ENCODE measurements around the gene SPR.

The SPR gene

DNA sequence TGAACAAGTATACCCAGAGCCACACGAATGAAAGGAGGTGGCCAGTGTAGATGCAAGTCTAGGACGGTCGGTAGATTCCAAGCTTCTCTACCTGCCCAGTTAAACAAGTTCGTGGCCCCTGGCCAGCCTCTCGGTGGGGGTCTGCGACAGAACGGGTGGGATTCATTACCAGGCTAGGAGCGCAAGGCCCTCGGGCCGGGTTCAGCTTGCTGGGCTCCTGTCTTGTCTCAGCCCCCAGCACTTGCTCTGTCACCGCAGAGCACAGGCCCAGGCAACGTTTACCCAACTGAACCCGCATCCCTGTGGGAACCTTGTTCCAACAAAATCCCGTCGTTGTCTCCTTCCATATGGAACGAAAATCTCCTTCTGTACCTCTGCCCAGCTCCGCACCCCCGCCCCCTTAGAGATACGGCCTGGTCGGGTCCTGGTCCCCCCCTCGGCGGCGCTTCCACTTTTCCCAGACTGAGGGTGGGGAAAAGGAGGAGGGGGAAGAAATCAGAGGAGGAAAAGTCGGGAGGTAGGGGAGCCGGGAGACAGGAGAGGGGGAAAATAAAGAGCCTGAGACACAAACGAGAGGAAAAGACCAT, 28.2 kb downstream of the SPR start:
- no peak for DNase-seq (ENCODE audit: extremely low read depth in 1 of 2, low read depth in 1 of 2)

GRCh38 chr2:72915907-72916742, 28.9 kb downstream of the SPR start:
- DNase-seq (ENCODE audit: extremely low read depth in 1 of 2, low read depth in 1 of 2): no peak

GRCh38 chr2:72916743-72917137, 29.5 kb downstream of the SPR start:
- DNase-seq (ENCODE audit: extremely low read depth in 1 of 2, low read depth in 1 of 2): no peak

- DNase-seq (ENCODE audit: extremely low read depth in 1 of 2, low read depth in 1 of 2): peak in 1 of 2 donors; percentile 21
These were observed 30.1 kb downstream of the SPR start, which contains the start of gene EMX1 for GRCh38 chr2:72917138-72917876. Gene EMX1 (plus strand): TSS chr2:72917519. CDS start chr2:72917853, 334 bp downstream.

- DNase-seq (ENCODE audit: extremely low read depth in 1 of 2, low read depth in 1 of 2): no peak
These were observed 30.8 kb downstream of the SPR start for GRCh38 chr2:72917877-72918553.

GRCh38 chr2:72919414-72920317, 32.5 kb downstream of the SPR start:
- no peak for DNase-seq (ENCODE audit: extremely low read depth in 1 of 2, low read depth in 1 of 2)

DNA sequence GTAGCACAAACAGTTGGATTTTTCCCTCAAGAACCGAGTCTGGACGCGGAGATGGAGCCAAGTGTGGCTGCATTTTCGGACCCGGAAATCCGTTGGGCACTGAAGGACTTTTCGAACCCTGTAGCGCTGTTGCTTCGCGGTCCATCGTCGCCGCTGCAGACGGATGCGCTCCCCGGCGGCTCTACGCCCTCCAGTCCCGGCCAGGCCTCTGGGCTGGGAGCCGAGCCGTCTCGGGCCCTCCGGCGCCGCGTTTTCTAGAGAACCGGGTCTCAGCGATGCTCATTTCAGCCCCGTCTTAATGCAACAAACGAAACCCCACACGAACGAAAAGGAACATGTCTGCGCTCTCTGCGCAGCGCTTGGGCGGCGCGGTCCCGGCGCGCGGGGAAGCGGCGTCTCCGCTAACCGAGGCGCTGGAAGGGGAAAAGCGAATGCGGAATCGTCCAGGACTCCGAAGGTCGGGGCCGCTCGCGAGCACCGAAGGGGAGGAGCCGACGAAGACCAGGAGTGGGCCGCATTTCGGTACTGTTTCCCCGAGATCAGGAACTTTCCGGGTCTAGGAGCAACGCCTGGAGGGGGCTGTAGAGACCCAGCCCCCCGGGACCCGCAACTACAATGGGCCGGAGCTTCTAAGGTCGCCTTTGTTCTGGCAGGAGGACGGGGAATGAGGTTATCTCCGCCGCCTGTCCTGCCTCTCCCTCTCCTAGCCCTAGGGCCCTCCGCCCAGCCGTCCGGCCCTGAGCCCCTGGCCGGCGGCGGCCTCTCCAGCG, 33.3 kb downstream of the SPR start:
- no peak for DNase-seq (ENCODE audit: extremely low read depth in 1 of 2, low read depth in 1 of 2)

DNA sequence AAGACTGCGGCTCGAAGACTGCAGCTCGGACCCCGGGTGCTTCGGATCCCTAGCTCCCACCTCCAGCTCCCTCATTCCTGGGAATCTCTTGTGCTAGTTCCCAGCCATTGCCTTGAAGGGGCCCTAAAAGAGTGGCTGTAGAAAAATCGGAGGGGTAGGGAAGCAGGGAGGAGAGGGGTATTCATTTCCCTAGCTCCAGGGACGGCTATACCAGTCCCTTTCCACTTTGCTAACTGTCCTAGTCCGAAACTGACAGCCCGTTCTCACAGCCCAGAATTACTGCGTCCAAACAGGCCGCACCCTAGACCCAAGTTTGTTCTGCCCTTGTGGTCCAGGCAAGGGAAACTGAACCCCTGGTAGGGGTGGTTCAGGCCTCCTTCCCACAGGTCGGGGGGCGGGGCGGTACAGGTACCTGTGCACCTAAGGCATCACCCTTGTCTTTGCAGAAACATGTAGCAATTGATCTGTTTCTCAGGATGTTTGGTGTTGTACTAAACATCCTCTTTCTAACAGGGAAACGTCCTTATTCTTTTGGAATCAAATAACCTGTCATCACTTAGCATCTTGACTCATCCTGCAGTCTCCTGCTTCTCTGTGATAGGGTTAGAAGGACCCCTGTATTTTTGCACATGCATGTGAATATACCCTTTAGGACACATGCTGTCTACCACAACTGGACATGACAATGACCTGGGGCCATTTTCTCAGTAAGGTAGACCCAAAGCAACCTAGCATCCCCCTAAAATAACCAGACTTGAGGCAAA, 34.1 kb downstream of the SPR start:
- no peak for DNase-seq (ENCODE audit: extremely low read depth in 1 of 2, low read depth in 1 of 2)

DNA sequence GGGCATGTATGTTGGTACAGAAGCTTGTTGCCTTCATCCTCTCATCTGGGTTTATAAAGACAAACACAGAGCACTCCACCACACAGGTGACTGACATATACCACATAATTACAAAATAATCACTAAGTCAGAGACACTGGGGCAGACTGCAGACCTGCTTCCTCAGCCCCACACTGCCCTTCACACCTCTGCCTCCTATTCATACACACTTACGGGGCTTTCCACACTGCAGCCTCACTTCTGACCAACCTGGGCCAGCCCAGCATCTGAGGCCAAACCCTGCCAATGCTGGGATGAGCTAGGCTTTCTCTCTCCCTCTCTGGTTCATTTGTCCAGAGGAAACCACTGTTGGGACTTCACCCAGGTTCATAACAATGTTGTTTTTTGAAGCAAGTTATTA, 34.6 kb downstream of the SPR start:
- DNase-seq (ENCODE audit: extremely low read depth in 1 of 2, low read depth in 1 of 2): no peak

GRCh38 chr2:72923833-72924352, 36.7 kb downstream of the SPR start:
- DNase-seq (ENCODE audit: extremely low read depth in 1 of 2, low read depth in 1 of 2): no peak

DNA sequence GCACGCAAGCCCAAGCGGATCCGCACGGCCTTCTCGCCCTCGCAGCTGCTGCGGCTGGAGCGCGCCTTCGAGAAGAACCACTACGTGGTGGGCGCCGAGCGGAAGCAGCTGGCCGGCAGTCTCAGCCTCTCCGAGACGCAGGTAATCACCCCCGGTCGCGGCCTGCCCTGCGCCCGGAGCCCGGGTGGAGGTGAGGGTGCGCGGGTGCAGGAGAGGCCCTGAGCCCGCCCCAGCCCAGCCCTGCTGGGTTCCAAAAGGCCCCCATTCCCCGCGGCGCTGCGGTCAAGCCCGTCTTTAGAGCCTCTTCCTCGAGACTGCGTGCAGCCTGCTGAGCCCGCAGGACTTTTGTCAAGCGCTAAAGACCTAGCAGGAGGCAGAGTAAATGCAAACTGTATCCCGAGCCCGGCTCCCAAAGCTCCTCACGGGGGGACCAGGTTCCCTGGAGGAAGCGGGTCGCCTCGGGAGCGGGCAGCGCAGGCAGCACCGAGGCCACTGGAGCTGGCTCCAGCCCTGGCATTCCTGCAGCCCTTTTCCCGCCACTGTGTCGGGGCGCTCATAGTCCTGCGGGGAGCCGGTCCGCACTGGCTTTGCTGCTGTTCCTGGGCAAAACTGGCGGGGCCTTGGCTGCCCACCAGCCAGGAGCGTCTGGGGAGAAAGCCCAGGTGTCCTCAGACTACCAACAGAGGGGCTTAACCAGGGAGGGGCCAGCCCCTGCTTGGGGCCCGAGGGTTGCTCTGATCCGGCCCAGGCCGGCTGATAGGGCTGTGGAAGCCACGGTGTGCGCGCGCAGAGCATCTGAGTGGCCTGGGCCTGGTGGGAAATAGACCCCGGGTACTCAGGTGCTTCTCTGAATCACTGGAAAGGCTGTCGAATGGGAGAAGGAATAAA, 37.4 kb downstream of the SPR start:
- no peak for DNase-seq (ENCODE audit: extremely low read depth in 1 of 2, low read depth in 1 of 2)

DNA sequence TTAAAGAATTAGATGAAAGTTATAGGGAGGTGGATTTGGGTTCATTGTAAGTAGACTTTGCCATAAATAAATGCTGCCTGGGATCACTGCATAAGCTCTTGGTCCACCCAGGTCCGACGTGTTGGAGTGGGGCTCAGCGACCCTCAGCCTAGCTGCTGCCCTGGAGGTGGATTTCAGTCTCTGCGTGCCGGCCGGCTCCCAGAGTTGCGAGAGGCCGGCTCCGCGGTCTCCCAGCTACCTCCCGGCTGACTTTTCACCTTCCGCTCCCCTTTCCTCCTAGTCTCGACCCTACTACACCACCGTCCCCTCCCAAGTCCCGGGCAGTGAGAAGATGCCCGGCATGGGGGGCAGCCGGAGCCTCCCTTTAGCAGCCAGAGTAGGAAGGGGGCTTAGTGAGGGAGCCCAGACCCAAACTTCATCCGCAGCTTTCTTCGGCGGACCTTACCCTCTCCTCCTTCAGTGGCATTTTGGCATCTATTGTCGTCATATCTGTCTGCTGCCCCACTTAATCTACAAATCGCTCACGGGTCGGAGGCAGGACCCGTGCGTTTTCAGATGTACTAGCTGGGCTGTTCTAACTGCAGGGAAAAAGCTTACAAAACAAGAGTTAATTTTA, 38.2 kb downstream of the SPR start:
- no peak for DNase-seq (ENCODE audit: extremely low read depth in 1 of 2, low read depth in 1 of 2)

DNA sequence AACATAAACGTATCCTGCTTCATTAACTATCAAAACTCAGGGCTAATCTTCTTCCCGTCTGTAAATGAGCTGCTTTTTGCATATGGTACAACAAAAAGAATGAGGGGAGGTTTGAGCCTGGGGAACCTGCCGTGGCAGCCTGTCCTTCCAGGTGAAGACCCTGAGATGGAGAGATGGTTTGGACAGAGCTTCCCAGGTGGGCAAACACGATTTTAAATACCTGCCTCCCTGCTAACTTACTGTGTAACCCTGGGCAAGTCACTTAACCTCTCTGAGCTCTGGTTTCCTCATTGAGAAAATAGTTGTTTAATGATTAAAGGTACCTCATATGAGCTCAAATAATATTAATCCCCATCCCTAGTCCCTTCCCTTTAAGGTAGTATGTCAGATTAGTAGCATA, 39.2 kb downstream of the SPR start:
- no peak for DNase-seq (ENCODE audit: extremely low read depth in 1 of 2, low read depth in 1 of 2)

- no peak for DNase-seq (ENCODE audit: extremely low read depth in 1 of 2, low read depth in 1 of 2)
These were observed 39.7 kb downstream of the SPR start for GRCh38 chr2:72926811-72927465.

GRCh38 chr2:72927619-72928550, 40.7 kb downstream of the SPR start:
- DNase-seq (ENCODE audit: extremely low read depth in 1 of 2, low read depth in 1 of 2): no peak

Data from activated CD8-positive, alpha-beta memory T cell treated with anti-CD3 and anti-CD28 coated beads for 1 hour (primary cell).